SK-N-SH (cell line): ENCODE results near the gene POGZ. TPM values are rescaled to one million over a fixed set of nuclear protein-coding genes. Genes with fewer than 3 reads are reported as not detected.

Source experiments
- CTCF ChIA-PET: fragments of 300-600, 350-600 bp; formaldehyde crosslinking; extraction: SDS; loops from one replicate; lab custom pipeline; 2021; lab: Yijun Ruan, JAX
- POLR2A ChIA-PET: fragments of 350-600 bp; sonication (Branson Sonifier 250); formaldehyde crosslinking; extraction: SDS; loops from one replicate; lab custom pipeline; 2020; ENCODE audit warnings: antibody characterized with exemption, inconsistent platforms; lab: Yijun Ruan, JAX
- DNase-seq: peaks from one replicate; pipeline ENCODE4 v3.0.0; 2012
- H2AFZ ChIP-seq: fragments of 200-600 bp; sonication (generic); 2 replicates; pipeline ENCODE4 v1.8.1; 2016; ENCODE audit warnings: antibody characterized with exemption, mild to moderate bottlenecking, low read depth
- H3F3A ChIP-seq: fragments of 200-600 bp; sonication (generic); replicated peaks from 2 replicates; pipeline ENCODE3; 2016; ENCODE audit warnings: antibody characterized with exemption, mild to moderate bottlenecking; ENCODE audit not compliant: insufficient read depth
- H3K27ac ChIP-seq, 2 experiments: fragments of 200-500 bp in 1 of 2; fragments of 200-600 bp in 1 of 2; sonication (Bioruptor generic) in 1 of 2; sonication (generic), shearing (Covaris generic) in 1 of 2; 2 replicates each; pipeline versions ENCODE4 v1.5.1 to v1.6.1; 2014 to 2016; ENCODE audit warnings: low read depth in 2 of 2, inconsistent platforms in 1 of 2, low read length in 1 of 2, mild to moderate bottlenecking in 1 of 2, mixed read lengths in 1 of 2
- H3K27me3 ChIP-seq: fragments of 200-600 bp; sonication (generic), shearing (Covaris generic); 2 replicates; pipeline ENCODE4 v1.6.1; 2016; ENCODE audit warnings: mixed run types; ENCODE audit not compliant: insufficient read depth
- H3K36me3 ChIP-seq, 2 experiments: fragments of 200-500 bp in 1 of 2; fragments of 200-600 bp in 1 of 2; sonication (Bioruptor generic) in 1 of 2; sonication (generic) in 1 of 2; replicated peaks in 1 of 2; 2 replicates each; pipeline versions ENCODE3 to v1.5.1; 2014 to 2016; ENCODE audit warnings: low read length in 1 of 2, mild to moderate bottlenecking in 1 of 2; ENCODE audit not compliant: insufficient read depth in 2 of 2, control insufficient read depth in 1 of 2
- H3K4me1 ChIP-seq, 2 experiments: fragments of 200-500 bp in 1 of 2; fragments of 200-600 bp in 1 of 2; sonication (Bioruptor generic) in 1 of 2; sonication (generic), shearing (Covaris generic) in 1 of 2; 2 replicates each; pipeline versions ENCODE4 v1.5.1 to v1.6.1; 2014 to 2016; ENCODE audit warnings: low read depth in 1 of 2, low read length in 1 of 2, mixed run types in 1 of 2; ENCODE audit not compliant: insufficient read depth in 2 of 2, control insufficient read depth in 1 of 2
- H3K4me2 ChIP-seq: fragments of 200-600 bp; sonication (generic), shearing (Covaris generic); 2 replicates; pipeline ENCODE4 v1.6.1; 2017; ENCODE audit warnings: mixed run types
- H3K4me3 ChIP-seq, 2 experiments: fragments of 200-500 bp in 1 of 2; fragments of 200-600 bp in 1 of 2; sonication (Bioruptor generic) in 1 of 2; sonication (generic), shearing (Covaris generic) in 1 of 2; 2 replicates each; pipeline versions ENCODE4 v1.5.1 to v1.8.1; 2014 to 2016; ENCODE audit warnings: low read depth in 2 of 2, inconsistent platforms in 1 of 2, low read length in 1 of 2, mild to moderate bottlenecking in 1 of 2, mixed read lengths in 1 of 2, moderate library complexity in 1 of 2
- H3K79me2 ChIP-seq: fragments of 200-600 bp; sonication (generic); 2 replicates; pipeline ENCODE4 v1.8.1; 2017; ENCODE audit warnings: mild to moderate bottlenecking; ENCODE audit not compliant: insufficient read depth
- H3K9ac ChIP-seq: fragments of 200-600 bp; sonication (generic); 2 replicates; pipeline ENCODE4 v1.6.1; 2017; ENCODE audit warnings: mixed run types
- H3K9me2 ChIP-seq: fragments of 200-600 bp; sonication (generic); 2 replicates; pipeline ENCODE4 v1.6.1; 2017; ENCODE audit warnings: mixed run types
- H3K9me3 ChIP-seq: fragments of 200-600 bp; sonication (generic); 2 replicates; pipeline ENCODE4 v1.6.1; 2017; ENCODE audit warnings: mixed run types, mild to moderate bottlenecking, moderate library complexity
- H4K20me1 ChIP-seq: fragments of 200-600 bp; sonication (generic); 2 replicates; pipeline ENCODE4 v1.6.1; 2017; ENCODE audit warnings: mild to moderate bottlenecking, mixed run types; ENCODE audit not compliant: insufficient read depth
- ELF1 ChIP-seq: IDR thresholded peaks from 2 replicates; pipeline ENCODE4 v1.4.0; 2012
- FOSL2 ChIP-seq: IDR thresholded peaks from 2 replicates; pipeline ENCODE4 v1.4.0; 2012; ENCODE audit warnings: low read depth, mild to moderate bottlenecking, moderate library complexity, borderline replicate concordance
- FOXJ3 ChIP-seq: sonication (generic); formaldehyde crosslinking; IDR thresholded peaks from 2 replicates; pipeline ENCODE4 v1.5.1; 2020; ENCODE audit warnings: mild to moderate bottlenecking, missing genetic modification reagents
- GABPA ChIP-seq: IDR thresholded peaks from 2 replicates; pipeline ENCODE4 v1.4.0; 2012; ENCODE audit warnings: low read depth, mild to moderate bottlenecking
- GATA2 ChIP-seq: sonication (generic); formaldehyde crosslinking; IDR thresholded peaks from 2 replicates; pipeline ENCODE4 v1.5.0; 2020; ENCODE audit warnings: mild to moderate bottlenecking, missing genetic modification reagents
- JUND ChIP-seq: IDR thresholded peaks from 2 replicates; pipeline ENCODE4 v1.4.0; 2012
- NFIC ChIP-seq: IDR thresholded peaks from 2 replicates; pipeline ENCODE4 v1.4.0; 2012; ENCODE audit warnings: borderline replicate concordance
- POLR2AphosphoS5 ChIP-seq: IDR thresholded peaks from 2 replicates; pipeline ENCODE4 v1.6.1; 2012; ENCODE audit warnings: low read depth, low read length
- RAD21 ChIP-seq: IDR thresholded peaks from 2 replicates; pipeline ENCODE4 v1.6.1; 2012; ENCODE audit warnings: mild to moderate bottlenecking, low read length
- RXRA ChIP-seq: IDR thresholded peaks from 2 replicates; pipeline ENCODE4 v1.4.0; 2012; ENCODE audit warnings: low read depth, mild to moderate bottlenecking, borderline replicate concordance
- SMC3 ChIP-seq: IDR thresholded peaks from 2 replicates; pipeline ENCODE4 v1.6.1; 2012; ENCODE audit warnings: low read depth, low read length, improper control_type of control experiment
- TAF1 ChIP-seq: IDR thresholded peaks from 2 replicates; pipeline ENCODE4 v1.6.1; 2012; ENCODE audit warnings: low read depth, mild to moderate bottlenecking, low read length, moderate library complexity, borderline replicate concordance
- YY1 ChIP-seq: IDR thresholded peaks from 2 replicates; pipeline ENCODE4 v1.4.0; 2012; ENCODE audit warnings: low read depth, mild to moderate bottlenecking
- WGBS: methylation state at CpG from one replicate; pipeline ENCODE4 v1.1.6; 2017; ENCODE audit warnings: low lambda C conversion rate; 5-methylcytosine and 5-hydroxymethylcytosine counted together
- polyA plus RNA-seq, 3 experiments: library from polyadenylated mRNA; depleted of rRNA; stranded (reverse); fragments of >200 nt; gene quantifications; 2 replicates each; pipeline ENCODE4 v1.2.3, GENCODE V29; 2012
- TF ChIP-seq, protein P1 (sequence below): IDR thresholded peaks from 2 replicates; pipeline ENCODE4 v1.4.0; 2012; ENCODE audit warnings: low read depth, borderline replicate concordance
- TF ChIP-seq, protein P2 (sequence below): IDR thresholded peaks from 2 replicates; pipeline ENCODE4; 2012
- TF ChIP-seq, protein P3 (sequence below): IDR thresholded peaks from 2 replicates; pipeline ENCODE4 v1.6.1; 2012; ENCODE audit warnings: mild to moderate bottlenecking, low read depth, low read length, moderate library complexity
- TF ChIP-seq, protein P4 (sequence below): IDR thresholded peaks from 2 replicates; pipeline ENCODE4 v1.4.0; 2012; ENCODE audit warnings: low read depth
- TF ChIP-seq, protein P5 (sequence below): fragments of 200-600 bp; sonication (generic); IDR thresholded peaks from 2 replicates; pipeline ENCODE4 v1.6.1; 2017; ENCODE audit warnings: antibody characterized with exemption, mild to moderate bottlenecking, moderate library complexity
- TF ChIP-seq, protein P6 (sequence below): fragments of 150-350 bp; IDR thresholded peaks from 2 replicates; pipeline ENCODE4 v1.6.1; 2016; ENCODE audit warnings: mild to moderate bottlenecking, low read depth, low read length

Gene POGZ
- polyA plus RNA-seq, 1 of the 3 experiments (the other 2 are of a cell fraction): 23.9 TPM

DNA sequence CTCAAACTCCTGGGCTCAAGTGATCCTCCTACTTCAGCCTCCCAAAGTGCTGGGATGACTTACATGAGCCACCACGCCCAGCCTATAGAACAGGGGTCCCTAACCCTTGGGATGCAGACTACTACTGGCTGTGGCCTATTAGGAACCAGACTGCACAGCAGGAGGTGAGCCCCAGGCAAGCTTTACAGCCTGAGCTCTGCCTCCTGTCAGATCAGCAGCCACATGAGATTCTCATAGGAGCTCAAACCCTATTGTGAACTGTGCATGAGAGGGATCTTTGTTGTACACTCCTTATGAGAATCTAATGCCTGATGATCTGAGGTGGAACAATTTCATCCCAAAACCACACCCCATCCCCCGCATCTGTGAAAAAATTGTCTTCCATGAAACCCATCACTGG lies 73.3 kb downstream of the POGZ start:
- Histone ChIP-seq H3K4me3 (no peak overlapping the region), H3K9me2 (no peaks in the 10 kb centered on the region), H3K27me3 (no peaks in the 10 kb centered on the region), H3K27ac (no peak overlapping the region), H4K20me1 (no peaks in the 10 kb centered on the region), H3K4me1 (no peaks in the 10 kb centered on the region), H2AFZ (no peak overlapping the region), H3K4me2 (no peak overlapping the region), H3K9ac (no peak overlapping the region), H3K36me3 (no peaks in the 10 kb centered on the region), H3K9me3 (no peaks in the 10 kb centered on the region), H3K79me2 (no peaks in the 10 kb centered on the region), H3F3A (no peaks in the 10 kb centered on the region)
- POLR2A ChIA-PET: no interaction called here
- CTCF ChIA-PET: interaction anchor here (1.4 kb wide), 1 partner anchor 45 kb away, joined by 4 read pairs; no protein-coding TSS in a partner anchor
- WGBS: 28% methylated on average over 2 of the region's 2 CpGs
- no peak for DNase-seq
- TF ChIP-seq RAD21 (no peak), GABPA (no peak), ELF1 (no peak), TAF1 (no peak), JUND (no peak), FOXJ3 (CRISPR knock-in tag) (no peak), SMC3 (no peak), POLR2AphosphoS5 (no peak), GATA2 (no peak), FOSL2 (no peak), NFIC (no peak), RXRA (no peak), YY1 (no peak)
- TF ChIP-seq, protein P1, sequence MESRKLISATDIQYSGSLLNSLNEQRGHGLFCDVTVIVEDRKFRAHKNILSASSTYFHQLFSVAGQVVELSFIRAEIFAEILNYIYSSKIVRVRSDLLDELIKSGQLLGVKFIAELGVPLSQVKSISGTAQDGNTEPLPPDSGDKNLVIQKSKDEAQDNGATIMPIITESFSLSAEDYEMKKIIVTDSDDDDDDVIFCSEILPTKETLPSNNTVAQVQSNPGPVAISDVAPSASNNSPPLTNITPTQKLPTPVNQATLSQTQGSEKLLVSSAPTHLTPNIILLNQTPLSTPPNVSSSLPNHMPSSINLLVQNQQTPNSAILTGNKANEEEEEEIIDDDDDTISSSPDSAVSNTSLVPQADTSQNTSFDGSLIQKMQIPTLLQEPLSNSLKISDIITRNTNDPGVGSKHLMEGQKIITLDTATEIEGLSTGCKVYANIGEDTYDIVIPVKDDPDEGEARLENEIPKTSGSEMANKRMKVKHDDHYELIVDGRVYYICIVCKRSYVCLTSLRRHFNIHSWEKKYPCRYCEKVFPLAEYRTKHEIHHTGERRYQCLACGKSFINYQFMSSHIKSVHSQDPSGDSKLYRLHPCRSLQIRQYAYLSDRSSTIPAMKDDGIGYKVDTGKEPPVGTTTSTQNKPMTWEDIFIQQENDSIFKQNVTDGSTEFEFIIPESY: no peak
- TF ChIP-seq, protein P2, sequence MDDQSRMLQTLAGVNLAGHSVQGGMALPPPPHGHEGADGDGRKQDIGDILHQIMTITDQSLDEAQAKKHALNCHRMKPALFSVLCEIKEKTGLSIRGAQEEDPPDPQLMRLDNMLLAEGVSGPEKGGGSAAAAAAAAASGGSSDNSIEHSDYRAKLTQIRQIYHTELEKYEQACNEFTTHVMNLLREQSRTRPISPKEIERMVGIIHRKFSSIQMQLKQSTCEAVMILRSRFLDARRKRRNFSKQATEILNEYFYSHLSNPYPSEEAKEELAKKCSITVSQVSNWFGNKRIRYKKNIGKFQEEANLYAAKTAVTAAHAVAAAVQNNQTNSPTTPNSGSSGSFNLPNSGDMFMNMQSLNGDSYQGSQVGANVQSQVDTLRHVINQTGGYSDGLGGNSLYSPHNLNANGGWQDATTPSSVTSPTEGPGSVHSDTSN: no peak
- TF ChIP-seq, protein P3, sequence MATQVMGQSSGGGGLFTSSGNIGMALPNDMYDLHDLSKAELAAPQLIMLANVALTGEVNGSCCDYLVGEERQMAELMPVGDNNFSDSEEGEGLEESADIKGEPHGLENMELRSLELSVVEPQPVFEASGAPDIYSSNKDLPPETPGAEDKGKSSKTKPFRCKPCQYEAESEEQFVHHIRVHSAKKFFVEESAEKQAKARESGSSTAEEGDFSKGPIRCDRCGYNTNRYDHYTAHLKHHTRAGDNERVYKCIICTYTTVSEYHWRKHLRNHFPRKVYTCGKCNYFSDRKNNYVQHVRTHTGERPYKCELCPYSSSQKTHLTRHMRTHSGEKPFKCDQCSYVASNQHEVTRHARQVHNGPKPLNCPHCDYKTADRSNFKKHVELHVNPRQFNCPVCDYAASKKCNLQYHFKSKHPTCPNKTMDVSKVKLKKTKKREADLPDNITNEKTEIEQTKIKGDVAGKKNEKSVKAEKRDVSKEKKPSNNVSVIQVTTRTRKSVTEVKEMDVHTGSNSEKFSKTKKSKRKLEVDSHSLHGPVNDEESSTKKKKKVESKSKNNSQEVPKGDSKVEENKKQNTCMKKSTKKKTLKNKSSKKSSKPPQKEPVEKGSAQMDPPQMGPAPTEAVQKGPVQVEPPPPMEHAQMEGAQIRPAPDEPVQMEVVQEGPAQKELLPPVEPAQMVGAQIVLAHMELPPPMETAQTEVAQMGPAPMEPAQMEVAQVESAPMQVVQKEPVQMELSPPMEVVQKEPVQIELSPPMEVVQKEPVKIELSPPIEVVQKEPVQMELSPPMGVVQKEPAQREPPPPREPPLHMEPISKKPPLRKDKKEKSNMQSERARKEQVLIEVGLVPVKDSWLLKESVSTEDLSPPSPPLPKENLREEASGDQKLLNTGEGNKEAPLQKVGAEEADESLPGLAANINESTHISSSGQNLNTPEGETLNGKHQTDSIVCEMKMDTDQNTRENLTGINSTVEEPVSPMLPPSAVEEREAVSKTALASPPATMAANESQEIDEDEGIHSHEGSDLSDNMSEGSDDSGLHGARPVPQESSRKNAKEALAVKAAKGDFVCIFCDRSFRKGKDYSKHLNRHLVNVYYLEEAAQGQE: no peak
- TF ChIP-seq, protein P4, sequence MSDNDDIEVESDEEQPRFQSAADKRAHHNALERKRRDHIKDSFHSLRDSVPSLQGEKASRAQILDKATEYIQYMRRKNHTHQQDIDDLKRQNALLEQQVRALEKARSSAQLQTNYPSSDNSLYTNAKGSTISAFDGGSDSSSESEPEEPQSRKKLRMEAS: no peak
- TF ChIP-seq, protein P5, sequence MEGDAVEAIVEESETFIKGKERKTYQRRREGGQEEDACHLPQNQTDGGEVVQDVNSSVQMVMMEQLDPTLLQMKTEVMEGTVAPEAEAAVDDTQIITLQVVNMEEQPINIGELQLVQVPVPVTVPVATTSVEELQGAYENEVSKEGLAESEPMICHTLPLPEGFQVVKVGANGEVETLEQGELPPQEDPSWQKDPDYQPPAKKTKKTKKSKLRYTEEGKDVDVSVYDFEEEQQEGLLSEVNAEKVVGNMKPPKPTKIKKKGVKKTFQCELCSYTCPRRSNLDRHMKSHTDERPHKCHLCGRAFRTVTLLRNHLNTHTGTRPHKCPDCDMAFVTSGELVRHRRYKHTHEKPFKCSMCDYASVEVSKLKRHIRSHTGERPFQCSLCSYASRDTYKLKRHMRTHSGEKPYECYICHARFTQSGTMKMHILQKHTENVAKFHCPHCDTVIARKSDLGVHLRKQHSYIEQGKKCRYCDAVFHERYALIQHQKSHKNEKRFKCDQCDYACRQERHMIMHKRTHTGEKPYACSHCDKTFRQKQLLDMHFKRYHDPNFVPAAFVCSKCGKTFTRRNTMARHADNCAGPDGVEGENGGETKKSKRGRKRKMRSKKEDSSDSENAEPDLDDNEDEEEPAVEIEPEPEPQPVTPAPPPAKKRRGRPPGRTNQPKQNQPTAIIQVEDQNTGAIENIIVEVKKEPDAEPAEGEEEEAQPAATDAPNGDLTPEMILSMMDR: no peak
- TF ChIP-seq, protein P6, sequence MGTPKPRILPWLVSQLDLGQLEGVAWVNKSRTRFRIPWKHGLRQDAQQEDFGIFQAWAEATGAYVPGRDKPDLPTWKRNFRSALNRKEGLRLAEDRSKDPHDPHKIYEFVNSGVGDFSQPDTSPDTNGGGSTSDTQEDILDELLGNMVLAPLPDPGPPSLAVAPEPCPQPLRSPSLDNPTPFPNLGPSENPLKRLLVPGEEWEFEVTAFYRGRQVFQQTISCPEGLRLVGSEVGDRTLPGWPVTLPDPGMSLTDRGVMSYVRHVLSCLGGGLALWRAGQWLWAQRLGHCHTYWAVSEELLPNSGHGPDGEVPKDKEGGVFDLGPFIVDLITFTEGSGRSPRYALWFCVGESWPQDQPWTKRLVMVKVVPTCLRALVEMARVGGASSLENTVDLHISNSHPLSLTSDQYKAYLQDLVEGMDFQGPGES: no peak
